Measurements from ENCODE around the gene CLEC2L. TPM values are rescaled to one million over a fixed set of nuclear protein-coding genes. Genes with fewer than 3 reads are reported as not detected.

The CLEC2L gene
- total RNA-seq, 4 donors from 2014 or later = 17.3 TPM; not detected in 3

DNA sequence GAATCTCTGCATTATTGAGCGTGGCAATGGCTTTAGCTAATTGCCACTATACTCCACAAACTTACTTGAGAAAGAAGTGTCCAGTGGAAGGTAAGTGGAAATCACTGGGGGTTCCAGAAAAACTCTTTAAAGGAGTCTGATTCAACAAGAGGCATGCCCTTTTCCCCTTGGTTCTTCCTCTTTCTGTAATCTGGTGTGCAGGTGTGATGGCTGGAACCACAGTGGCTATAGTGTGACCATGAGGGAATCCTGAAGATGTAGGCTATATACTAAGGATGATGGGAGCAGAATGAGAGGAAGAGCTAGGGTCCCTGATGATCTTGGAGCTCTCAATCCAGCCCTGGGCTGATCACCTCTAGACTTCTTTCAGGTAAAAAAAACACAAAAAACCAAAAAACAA, 2.0 kb upstream of the CLEC2L start:
- Histone ChIP-seq H3K4me3 (no peak overlapping the region), H3K4me1 (no peaks in the 10 kb centered on the region), H3K36me3 (no peaks in the 10 kb centered on the region), H3K9me3 (no peaks in the 10 kb centered on the region), H3K27ac (no peak overlapping the region), H3K27me3 (peaks cover 37% of the 10 kb centered on the region)
- 87 to 88% methylated on average over 1 of the region's 1 CpG for WGBS, 2 donors (ENCODE audit: low coverage in 1 of 2)
- in situ Hi-C loops (cut with MboI; ENCODE audit: low pct_ligation_motif_present in 1 of 4, low pct_unique_long_range_greater_than_20kb in 1 of 4, low sequenced_read_pairs in 3 of 4) (no loop called here), intact Hi-C loops (cut with DNase I; ENCODE audit: low total_unique reads) (no loop called here)
- no peak for DNase-seq
- TF ChIP-seq POLR2AphosphoS5 (IDR thresholded peaks at IDR 0.05) = no peak
- no peak for TF ChIP-seq POLR2A (IDR thresholded peaks at IDR 0.05)
- TF ChIP-seq, protein P1, sequence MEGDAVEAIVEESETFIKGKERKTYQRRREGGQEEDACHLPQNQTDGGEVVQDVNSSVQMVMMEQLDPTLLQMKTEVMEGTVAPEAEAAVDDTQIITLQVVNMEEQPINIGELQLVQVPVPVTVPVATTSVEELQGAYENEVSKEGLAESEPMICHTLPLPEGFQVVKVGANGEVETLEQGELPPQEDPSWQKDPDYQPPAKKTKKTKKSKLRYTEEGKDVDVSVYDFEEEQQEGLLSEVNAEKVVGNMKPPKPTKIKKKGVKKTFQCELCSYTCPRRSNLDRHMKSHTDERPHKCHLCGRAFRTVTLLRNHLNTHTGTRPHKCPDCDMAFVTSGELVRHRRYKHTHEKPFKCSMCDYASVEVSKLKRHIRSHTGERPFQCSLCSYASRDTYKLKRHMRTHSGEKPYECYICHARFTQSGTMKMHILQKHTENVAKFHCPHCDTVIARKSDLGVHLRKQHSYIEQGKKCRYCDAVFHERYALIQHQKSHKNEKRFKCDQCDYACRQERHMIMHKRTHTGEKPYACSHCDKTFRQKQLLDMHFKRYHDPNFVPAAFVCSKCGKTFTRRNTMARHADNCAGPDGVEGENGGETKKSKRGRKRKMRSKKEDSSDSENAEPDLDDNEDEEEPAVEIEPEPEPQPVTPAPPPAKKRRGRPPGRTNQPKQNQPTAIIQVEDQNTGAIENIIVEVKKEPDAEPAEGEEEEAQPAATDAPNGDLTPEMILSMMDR (IDR thresholded peaks at IDR 0.05) = no peak
- no peak for TF ChIP-seq EP300 (IDR thresholded peaks at IDR 0.05; ENCODE audit: low read depth)

DNA sequence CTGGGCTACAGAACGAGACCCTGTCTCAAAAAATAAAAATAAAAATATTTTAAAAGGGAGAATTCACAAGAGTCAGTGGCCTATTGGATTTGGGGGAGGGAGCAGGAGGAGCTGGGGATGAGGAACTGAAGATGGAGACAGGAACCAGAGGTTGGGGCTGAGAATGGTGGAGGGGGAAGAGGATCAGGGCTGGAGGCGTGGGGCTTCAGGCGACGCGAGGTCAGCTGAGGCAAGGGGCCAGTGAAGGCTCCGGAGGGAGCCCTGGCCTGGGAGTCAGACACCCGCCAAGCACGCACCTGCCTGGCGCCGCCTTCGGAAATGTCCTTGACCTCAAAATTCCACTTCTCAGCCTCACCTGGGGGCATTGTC, 671 bp upstream of the CLEC2L start:
- in situ Hi-C loops (cut with MboI; ENCODE audit: low pct_ligation_motif_present in 1 of 4, low pct_unique_long_range_greater_than_20kb in 1 of 4, low sequenced_read_pairs in 3 of 4) = no loop called here
- WGBS, 2 donors (ENCODE audit: low coverage in 1 of 2) = 30 to 67% methylated on average over 1 to 11 of the region's 11 CpGs

DNA sequence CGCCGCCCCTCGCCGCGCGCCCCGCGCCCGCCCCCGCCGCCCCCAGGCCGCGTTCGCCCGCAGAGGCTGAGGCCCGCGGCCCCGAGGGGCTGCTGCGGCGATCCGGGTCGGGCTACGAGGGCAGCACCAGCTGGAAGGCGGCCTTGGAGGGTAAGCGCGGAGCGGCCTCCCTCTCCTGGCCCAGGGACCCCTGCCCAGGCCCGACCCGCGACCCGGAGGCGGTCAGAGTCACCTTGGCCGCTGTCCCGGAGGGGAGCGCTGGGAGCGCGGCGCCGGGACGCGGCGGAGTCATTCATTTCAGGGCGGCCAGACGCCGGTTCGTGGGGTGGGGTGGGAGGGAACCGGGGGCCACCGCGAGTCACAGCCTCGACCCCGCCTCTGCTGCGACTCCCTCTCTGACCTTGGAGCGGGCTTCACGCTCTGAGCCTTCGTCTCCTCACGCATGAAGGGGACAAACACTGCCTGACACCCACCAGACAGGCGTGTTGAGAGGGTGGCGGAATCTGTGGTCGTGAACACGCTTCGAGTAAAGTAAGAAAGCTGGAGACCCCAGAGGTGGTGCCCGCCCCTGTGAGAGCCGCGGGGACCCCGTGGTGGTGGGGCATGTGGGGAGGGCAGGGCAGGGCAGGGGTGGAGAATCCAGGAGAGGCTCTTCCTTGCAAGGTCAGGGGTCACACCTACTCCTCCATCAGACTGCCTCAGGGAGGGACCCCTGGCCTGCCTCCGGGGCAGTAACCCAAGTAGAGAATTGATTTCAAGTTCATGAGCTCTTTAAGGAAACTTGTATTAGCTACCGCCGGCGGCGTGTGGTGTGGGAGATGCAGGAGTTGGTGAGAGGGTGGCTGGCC, 707 bp downstream of the CLEC2L start:
- no peaks in the 10 kb centered on the region for H3K36me3 ChIP-seq
- intact Hi-C loops (cut with DNase I; ENCODE audit: low total_unique reads) = no loop called here
- WGBS, 2 donors (ENCODE audit: low coverage in 1 of 2) = 60 to 69% methylated on average over 3 to 26 of the region's 70 CpGs
- H3K27ac ChIP-seq = no peak overlapping the region
- in situ Hi-C loops (cut with MboI; ENCODE audit: low pct_ligation_motif_present in 1 of 4, low pct_unique_long_range_greater_than_20kb in 1 of 4, low sequenced_read_pairs in 3 of 4) = no loop called here
- TF ChIP-seq EP300 (IDR thresholded peaks at IDR 0.05; ENCODE audit: low read depth) (no peak), POLR2AphosphoS5 (IDR thresholded peaks at IDR 0.05) (no peak), POLR2A (IDR thresholded peaks at IDR 0.05) (no peak)
- TF ChIP-seq, protein P1 (IDR thresholded peaks at IDR 0.05) = no peak
- H3K27me3 ChIP-seq = peaks cover 37% of the 10 kb centered on the region
- no peak for DNase-seq
- peak overlapping the region in 1 of 4 donors; percentile 38 for H3K4me3 ChIP-seq
- H3K9me3 ChIP-seq = no peaks in the 10 kb centered on the region
- no peaks in the 10 kb centered on the region for H3K4me1 ChIP-seq

More for the DNA sequence above, 671 bp upstream of the CLEC2L start:
- no peak for DNase-seq
- peaks cover 37% of the 10 kb centered on the region for H3K27me3 ChIP-seq
- no peak overlapping the region for H3K4me3 ChIP-seq
- H3K4me1 ChIP-seq = no peaks in the 10 kb centered on the region
- H3K27ac ChIP-seq = no peak overlapping the region
- intact Hi-C loops (cut with DNase I; ENCODE audit: low total_unique reads) = no loop called here
- no peaks in the 10 kb centered on the region for H3K9me3 ChIP-seq
- H3K36me3 ChIP-seq = no peaks in the 10 kb centered on the region
- TF ChIP-seq, protein P1 (IDR thresholded peaks at IDR 0.05) = no peak
- TF ChIP-seq POLR2A (IDR thresholded peaks at IDR 0.05) (no peak), EP300 (IDR thresholded peaks at IDR 0.05; ENCODE audit: low read depth) (no peak), POLR2AphosphoS5 (IDR thresholded peaks at IDR 0.05) (no peak)

GRCh38 chr7:139525239-139525638, 1.8 kb downstream of the CLEC2L start:
- Histone ChIP-seq H3K4me1 (no peaks in the 10 kb centered on the region), H3K4me3 (no peak overlapping the region), H3K27ac (no peak overlapping the region), H3K9me3 (no peaks in the 10 kb centered on the region), H3K36me3 (no peaks in the 10 kb centered on the region), H3K27me3 (peaks cover 37% of the 10 kb centered on the region)
- 88 to 100% methylated on average over 6 to 10 of the region's 10 CpGs for WGBS, 2 donors (ENCODE audit: low coverage in 1 of 2)
- intact Hi-C loops (cut with DNase I; ENCODE audit: low total_unique reads) (no loop called here), in situ Hi-C loops (cut with MboI; ENCODE audit: low pct_ligation_motif_present in 1 of 4, low pct_unique_long_range_greater_than_20kb in 1 of 4, low sequenced_read_pairs in 3 of 4) (no loop called here)
- DNase-seq = no peak
- TF ChIP-seq, protein P1 (IDR thresholded peaks at IDR 0.05) = no peak
- no peak for TF ChIP-seq EP300 (IDR thresholded peaks at IDR 0.05; ENCODE audit: low read depth)
- TF ChIP-seq POLR2AphosphoS5 (IDR thresholded peaks at IDR 0.05) = no peak
- no peak for TF ChIP-seq POLR2A (IDR thresholded peaks at IDR 0.05)

All from transverse colon (tissue), 4 donors.